DMS153 treated with DMSO at 0.1 percent for 48 hours (cell line): ENCODE results near the gene GPR108.
"Not testable (repeated sequence)": the region's sequence is repeated elsewhere in the genome, so short reads cannot be mapped to it uniquely, and the experiment has no call there.

ENCODE experiments used
- DNase-seq: peaks from one replicate; lab custom pipeline; 2025; ENCODE audit not compliant: unreplicated experiment; lab: John Stamatoyannopoulos, UW

Gene GPR108

GRCh38 chr19:6721138-6721474, 16.3 kb downstream of the GPR108 start:
- DNase-seq, result no peak

- DNase-seq, result no peak
These were observed 16.8 kb downstream of the GPR108 start, which contains the start of gene C3 for GRCh38 chr19:6720369-6721137. Gene C3, minus strand, starts transcription at chr19:6720650. Its CDS starts 61 bp downstream, at chr19:6720589.

- DNase-seq, result no peak
These were observed 17.4 kb downstream of the GPR108 start for GRCh38 chr19:6719992-6720368.

- DNase-seq, result no peak
These were observed 17.9 kb downstream of the GPR108 start for GRCh38 chr19:6719540-6719861.

GRCh38 chr19:6718741-6719539, 18.4 kb downstream of the GPR108 start:
- no peak for DNase-seq

GRCh38 chr19:6718111-6718740, 19.2 kb downstream of the GPR108 start:
- no peak for DNase-seq

GRCh38 chr19:6717441-6717971, 19.9 kb downstream of the GPR108 start:
- DNase-seq, result no peak

- no peak for DNase-seq
These were observed 20.3 kb downstream of the GPR108 start for GRCh38 chr19:6717036-6717435.

- no peak for DNase-seq
These were observed 20.8 kb downstream of the GPR108 start for GRCh38 chr19:6716610-6716970.

GRCh38 chr19:6714749-6715555, 22.4 kb downstream of the GPR108 start:
- no peak for DNase-seq

- DNase-seq, result no peak
These were observed 23.3 kb downstream of the GPR108 start for GRCh38 chr19:6713773-6714692.

- no peak for DNase-seq
These were observed 24.4 kb downstream of the GPR108 start for GRCh38 chr19:6712692-6713670.

- no peak for DNase-seq
These were observed 25.1 kb downstream of the GPR108 start for GRCh38 chr19:6712231-6712630.

- DNase-seq, result no peak
These were observed 25.8 kb downstream of the GPR108 start for GRCh38 chr19:6711605-6712004.

GRCh38 chr19:6711078-6711361, 26.4 kb downstream of the GPR108 start:
- DNase-seq, result no peak

GRCh38 chr19:6710273-6711077, 26.9 kb downstream of the GPR108 start:
- DNase-seq, result no peak

- DNase-seq, result no peak
These were observed 27.8 kb downstream of the GPR108 start for GRCh38 chr19:6709549-6709948.

GRCh38 chr19:6708913-6709312, 28.5 kb downstream of the GPR108 start:
- DNase-seq, result not testable (repeated sequence)
